Fibroblast of peridontal ligament (primary cell): ENCODE results near the gene NOL9.
"Not testable (repeated sequence)": the region's sequence is repeated elsewhere in the genome, so short reads cannot be mapped to it uniquely, and the experiment has no call there.

Source experiments
- DNase-seq: peaks from one replicate; pipeline ENCODE4 v3.0.0-alpha.2; 2010; ENCODE audit errors: extremely low read depth

NOL9 gene

DNA sequence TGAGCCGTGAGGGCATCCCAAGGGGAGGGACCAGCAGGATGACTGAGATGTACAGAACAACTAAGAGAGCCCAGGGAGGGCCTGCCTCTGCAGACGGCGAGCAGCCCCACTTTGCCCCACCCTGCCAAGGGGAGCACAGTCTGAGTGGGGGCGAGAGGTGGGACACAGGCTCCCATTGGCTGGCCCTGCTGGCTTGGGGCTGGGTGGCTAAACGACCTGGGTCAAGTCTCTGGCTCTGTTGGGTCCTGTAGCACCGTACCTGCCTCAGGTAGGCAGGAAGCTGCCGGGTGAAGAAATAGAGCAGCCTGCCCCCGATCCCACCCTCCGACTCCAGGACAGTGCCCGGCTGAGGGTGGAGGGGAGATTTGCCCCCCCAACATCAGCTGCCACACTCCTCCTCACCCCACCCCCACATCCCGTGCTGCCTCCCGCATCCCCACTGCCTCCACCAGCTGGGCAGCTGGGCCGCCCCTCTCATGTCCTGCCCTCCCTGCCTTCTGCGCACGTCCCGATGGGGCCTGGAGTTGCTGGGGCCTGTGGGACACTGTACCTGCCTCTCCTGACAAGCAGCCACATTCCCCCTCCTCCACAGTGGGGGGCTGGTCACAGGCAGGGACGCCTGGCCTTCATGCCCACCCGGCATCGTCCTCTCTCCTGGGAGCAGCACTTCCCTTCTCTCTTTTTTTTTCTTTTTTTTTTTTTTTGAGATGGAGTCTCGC is 50.3 kb downstream of the NOL9 start:
- DNase-seq = no peak

DNA sequence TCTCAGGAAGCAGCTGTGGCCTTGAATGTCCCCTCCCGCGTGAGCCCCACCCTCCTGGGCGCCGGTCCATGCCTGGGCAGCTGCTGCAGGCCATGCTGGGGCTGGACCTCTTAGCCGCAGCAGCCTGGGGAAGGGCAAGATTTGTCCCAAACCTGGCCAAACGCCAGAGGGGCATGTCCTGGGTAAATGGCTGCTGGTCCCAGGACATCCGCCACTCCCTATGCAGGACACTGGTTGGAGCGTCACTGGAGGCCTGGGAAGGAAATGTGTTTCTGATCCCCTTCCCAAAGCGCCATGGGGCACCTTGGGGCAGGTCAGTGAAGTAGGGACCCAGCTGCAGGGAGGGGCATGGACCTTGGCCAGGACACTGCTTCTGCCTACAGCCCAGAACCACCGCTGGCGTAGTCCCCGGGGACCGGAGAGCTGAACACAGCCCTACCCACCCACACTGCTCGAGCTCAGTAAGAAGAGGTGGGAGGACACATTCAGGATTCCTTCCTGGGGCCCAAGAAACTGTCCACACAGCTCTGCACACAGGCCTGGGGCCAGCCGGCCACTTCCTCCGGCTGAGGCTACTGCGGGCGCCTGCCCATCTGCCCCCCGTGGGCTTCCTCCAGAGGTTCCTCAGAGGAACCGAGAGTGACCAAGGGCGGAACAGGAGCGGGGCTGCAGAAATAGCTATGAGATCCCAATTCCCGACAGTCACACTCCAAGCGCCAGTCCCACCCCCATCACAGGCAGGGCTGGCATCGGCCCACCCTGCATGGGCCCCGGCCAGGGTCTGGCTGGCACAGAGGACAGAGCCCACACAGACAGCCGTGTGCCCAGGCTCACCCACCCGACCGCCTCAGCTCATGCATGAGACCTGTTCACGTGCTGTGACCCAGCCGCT is 52.1 kb downstream of the NOL9 start:
- peak; percentile 24 for DNase-seq

DNA sequence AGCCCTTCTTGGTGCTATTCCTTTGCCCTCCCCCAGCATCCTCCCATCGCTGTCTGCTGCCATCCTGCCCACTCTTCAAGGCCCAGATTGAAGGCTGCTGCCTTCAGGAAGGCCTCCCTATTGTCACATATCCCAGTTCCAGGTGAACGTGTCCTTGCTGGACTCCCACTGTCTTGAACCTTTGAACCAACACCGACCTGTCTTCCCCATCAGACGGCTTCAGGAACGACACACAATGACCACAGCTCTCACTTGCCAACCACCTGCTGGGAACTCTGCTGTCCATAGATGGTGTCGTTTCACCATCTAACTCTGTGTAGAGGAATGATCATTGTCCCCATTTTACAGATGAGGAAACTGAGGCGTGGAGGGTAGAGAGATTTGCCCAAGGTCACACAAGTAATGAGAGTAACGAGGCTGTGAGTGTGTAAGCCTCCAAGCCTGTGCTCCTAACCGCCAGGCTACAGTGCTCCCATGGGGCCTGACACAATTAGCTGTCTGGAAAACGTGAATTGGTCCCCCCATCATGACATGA is 53.0 kb downstream of the NOL9 start:
- no peak for DNase-seq

DNA sequence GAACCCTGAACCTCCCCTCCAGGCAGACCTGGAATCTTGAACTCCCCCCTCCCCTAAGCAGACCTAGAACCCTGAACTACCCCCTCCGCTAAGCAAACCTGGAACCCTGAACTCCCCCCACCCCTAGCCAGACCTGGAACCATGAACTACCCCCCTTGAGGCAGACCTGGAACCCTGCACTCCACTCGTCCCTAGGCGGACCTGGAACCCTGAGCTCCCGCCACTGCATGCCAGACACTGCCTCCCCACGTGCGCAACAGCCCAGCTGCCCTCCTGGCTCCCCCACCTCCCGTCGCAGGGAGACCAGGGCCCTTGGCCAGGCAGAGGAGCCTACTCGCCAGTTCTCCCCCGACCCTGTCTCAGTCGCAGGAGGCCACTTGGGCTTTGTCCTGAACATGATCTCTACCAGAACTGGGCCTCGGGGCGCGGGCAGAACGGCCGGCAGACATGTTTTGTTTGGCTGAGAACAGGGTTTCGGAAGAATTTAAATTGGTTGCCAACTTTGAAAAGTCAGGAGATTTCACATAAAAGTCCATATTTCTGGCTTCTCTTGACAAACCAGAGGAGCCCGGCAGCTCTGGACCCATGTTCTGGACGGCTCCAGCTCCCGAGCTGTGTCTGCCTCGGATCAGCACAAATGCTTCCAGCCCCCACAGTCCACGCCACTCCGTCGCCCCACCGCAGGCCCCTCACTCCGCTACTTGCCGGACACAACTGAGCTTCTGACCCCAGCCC is 53.6 kb downstream of the NOL9 start:
- DNase-seq = peak; percentile 24

DNA sequence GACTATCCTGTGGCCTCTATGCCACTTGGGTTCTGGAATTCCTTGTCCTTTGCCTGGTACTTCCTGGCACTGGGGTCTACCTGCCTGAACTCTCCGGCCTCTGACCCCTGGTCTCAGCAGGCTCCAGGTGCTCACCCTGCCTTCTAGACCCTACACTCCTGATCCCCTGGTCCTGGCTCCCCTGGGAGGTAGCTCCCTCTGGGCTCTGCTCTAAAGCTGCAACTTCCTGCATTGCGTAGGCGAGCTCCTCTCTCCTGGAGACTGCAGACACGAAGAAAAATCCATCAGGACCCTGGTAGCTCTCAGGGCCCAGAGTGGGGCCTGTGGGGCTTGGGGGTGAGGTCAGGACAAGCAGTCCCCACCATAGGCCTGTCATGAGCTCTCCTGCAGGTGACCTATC is 55.0 kb downstream of the NOL9 start:
- no peak for DNase-seq

DNA sequence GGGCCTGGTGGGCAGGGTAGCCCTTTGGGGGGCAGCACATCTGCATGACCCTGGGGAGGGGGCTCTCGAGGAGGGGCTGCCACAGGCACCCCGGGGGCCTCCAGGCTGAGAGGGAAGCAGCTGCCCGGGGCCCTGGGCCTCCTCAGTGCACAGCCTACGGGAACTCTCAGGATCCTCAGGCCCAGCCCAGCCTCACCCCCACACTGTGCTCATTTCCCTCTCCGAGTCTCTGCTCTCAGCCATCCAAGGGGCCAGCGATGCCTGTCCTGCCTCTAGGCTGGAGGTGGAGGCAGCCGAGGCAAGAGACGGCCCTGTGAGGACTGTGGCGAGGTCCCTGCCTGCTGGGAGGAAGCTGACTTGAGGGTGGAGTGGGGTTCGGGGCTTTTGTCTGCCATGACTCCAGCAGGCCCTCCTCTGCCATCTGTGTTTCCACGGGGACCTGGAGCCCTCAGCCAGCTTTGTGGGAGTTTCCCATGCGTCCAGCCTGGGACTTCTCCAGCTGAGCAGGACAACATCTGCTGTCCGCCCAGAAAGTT is 55.7 kb downstream of the NOL9 start:
- DNase-seq = no peak

DNA sequence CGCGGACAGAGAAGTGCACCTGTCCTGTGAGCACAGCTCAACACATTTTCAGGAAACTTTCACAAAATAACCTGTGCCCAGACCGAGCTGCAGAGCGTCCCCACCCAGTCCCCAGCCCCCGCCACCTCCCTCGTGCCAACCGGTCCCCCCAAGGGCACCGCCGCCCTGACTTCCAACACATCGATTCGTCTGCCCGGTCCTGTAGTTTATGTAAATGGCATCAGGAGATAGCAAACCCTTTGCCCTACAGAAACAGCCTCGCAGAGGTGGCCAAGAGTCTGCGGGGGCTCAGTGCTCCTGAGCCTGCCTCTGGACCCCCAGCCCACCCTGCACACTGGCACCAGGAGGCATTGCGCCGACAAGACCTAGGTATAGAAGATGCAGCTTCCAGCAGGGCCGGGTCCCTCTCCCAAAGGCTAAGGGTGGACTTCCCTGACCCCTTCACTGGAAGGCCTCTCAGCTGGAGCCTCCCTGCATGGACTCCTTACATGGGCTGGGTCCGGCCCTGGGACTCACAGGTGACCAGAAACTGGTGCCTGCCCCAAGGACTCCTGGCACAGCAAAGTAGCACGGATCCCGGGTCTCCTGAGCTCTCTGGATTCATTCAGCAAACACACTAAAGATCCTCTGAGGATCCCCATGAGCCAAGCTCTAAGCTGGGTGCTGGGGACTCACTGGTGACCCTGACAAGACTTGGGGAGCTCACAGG is 56.3 kb downstream of the NOL9 start:
- no peak for DNase-seq

DNA sequence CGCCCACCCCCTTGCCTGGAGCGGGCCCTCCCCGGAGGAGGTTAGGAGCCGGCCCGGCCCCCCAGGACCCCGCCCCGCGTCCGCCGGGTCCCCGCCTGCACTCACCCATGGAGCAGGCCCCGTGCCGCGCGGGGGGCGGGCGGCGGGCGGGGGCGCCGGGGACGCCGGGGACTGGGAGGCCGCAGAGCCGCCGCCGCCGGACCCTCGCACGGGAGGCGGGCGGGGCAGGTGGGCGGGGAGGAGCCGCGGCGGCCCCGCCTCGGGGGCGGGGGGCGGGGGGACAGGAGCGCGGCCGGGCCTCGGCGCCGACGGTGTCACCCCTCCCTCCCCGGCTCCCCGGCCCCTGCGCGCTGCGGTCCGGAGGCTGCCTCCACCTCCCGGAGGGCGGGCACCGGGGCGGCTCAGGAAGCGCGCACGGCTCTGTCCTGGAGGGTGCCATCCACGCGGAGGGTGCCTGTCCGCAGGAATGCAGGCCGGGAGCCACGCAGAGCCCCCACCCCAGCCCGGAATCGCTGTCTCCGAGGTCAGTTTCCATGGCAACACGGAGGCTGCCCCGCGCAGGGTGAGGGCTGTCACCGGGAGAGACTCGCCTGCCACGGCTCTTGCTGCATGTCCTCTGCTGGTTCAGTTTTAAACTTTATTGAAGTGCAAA is 57.0 kb downstream of the NOL9 start:
- DNase-seq = no peak

DNA sequence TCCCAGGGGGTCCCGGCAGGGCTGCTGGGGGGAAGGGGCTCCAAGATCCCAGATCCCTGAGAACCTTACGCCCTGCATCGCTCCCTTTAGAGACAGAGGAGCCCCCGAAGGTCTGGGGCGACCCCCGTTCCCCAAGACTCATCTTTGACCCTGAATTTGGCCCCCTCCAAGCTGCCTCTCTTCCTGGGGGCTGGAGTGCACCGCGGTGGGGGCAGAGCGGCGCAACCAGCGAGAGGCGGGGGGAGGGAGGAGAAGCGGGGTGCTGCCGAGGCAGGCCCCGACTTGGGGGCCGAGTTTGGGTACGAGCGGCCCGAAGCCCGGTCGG is 57.5 kb downstream of the NOL9 start:
- DNase-seq = no peak

DNA sequence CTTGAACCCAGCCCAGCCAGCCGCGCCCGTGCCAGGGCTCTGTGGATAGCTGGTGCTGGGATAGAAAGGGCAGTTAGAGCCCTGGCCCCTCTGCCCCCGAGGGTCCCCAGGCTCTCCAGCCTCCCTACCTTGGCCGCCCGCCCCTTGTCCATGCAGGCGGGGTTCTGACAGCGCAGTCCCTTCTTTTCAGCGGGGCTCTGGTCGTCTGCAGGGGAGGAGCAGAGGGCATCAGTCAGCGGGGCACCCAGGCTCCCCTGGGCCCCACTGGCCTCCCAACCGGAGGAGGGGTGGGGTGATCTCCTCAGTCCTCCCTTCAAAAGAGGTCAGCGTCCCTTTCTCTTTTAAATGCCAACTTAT is 58.0 kb downstream of the NOL9 start:
- DNase-seq = no peak

DNA sequence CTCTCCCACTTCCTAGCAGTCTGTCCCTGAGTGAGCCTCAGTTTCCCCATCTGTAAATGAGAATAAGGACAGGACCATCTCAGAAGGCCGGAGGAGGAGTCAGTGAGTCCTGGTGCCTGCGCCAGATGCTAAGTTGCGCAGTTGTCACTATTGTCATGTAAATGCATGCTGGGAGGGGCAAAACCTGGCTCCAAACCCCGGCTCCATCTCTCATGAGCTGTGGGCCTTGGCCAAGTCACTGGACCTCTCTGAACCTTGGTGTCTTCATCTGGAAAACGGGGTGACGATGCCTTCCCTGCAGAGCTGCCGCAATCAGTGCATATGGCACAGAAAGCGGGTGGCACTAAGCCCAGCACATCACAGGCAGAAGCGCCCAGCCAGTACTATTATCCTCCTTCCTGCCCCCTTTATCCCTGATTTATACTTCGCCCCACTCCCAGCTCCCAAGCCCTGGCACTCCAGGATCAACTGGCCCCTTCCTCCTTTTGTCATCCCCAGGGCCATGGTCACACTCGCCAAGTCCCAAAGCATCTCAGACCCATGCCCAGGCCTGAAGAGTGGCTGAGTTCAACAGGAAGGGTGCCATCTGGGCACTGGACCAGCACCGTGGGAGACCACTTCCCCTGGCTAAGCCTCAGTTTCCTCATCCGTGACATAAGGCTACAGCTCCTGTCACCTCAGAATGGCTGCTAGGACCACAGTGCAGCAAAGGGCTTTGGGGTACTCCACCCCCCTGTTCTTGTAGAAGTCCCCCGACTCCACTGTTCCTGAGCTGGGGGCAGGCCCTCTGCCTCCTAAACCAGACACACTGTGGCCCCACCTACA is 58.6 kb downstream of the NOL9 start:
- DNase-seq = no peak

DNA sequence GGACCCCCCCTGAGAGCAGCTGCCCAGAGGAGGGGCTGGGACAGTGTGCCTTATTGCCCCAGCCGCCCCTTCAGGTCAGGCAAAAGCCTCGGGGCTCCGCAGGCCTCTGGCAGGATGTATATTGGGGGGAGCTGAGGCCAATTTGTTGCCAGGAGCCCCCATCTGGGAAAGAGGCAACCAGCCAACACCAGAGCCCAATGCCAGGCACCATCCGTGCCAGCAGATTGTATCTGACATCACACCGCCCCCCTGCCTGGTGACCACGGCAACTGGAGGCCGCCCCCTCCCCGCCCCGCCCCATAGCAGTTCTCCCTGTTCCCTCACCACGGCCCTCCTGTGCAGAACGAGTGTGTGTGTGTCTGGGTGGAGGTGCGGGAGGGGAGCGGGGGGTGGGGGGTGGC is 59.3 kb downstream of the NOL9 start:
- no peak for DNase-seq

DNA sequence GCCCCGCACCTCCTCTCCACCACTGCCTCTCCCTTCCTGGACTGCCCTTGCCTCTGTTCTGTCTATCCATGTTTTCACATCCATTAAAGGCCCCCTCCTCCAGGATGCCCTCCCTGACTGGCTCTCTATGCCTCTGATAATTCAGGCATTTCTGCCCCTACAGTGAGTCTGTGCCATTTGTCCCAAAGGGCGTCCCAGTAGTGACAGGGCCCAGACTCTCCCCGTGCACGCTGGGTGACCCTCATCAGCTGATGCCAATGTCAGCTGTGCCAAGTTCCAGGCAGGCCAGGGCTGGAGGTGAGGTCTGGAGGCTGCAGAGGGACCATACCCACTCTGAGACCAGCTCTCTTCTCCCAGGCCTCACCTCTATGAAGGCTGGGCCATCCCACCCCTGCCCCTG is 59.7 kb downstream of the NOL9 start:
- no peak for DNase-seq

DNA sequence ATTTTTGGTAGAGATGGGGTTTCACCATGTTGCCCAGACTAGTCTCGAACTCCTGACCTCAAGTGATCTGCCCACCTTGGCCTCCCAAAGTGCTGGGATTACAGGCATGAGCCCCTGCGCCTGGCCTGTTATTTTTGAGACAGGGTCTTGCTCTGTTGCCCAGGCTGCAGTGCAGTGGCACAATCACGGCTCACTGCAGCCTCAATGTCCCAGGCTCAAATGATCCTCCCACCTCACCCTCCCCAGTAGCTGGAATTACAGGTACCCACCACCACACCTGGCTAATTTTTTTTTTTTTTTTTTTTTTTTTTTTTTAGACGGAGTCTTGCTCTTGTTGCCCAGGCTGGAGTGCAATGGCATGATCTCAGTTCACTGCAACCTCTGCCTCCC is 60.5 kb downstream of the NOL9 start:
- not testable (repeated sequence) for DNase-seq

DNA sequence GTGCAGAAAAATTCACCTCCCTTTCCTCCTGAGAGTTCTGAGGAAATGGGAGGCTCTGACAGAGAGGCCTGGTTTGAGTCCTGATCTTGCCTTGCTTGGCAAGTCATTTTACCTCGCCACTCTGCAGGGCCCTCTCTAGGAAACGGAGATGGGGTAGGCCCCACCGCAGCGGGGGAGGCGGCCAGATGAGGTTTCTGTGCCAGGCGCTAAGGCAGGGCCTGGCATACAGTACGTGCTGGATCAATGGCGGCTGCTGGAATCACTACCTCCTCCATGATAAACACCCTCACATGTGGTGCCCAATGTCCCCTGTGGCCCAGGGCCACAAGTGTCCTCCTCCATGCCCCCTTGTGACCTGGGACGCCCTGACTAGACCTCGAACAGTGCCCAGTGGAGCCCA is 62.3 kb downstream of the NOL9 start:
- no peak for DNase-seq

DNA sequence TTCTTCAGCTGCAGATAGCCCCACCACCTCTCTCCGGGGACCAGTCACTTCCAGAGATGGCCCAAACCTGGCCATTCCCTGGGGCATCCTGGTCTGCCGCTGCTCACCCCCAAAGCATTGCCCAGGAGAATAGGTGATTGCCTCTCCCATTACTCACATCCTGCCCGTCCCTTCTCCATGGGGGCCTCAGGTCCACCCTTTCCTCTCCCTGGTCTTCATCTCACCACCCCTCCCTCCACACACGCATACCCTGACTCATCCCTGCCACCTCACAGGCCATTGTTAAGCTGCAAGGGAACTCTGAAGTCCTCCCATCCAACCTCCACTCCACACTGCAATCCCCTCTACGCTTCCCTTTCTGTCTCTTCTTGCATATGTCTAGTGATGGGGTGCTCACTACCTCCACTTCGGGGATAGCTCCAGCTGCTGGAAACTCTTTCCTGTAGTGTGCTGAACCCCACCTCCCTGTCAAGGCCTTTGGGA is 62.8 kb downstream of the NOL9 start, which contains the start of gene PLEKHG5:
Gene PLEKHG5 (minus strand): TSS at position 188 of the 483 bp plus-strand sequence. CDS start 14,096 bp downstream, outside the sequence.
- peak; percentile 39 for DNase-seq

DNA sequence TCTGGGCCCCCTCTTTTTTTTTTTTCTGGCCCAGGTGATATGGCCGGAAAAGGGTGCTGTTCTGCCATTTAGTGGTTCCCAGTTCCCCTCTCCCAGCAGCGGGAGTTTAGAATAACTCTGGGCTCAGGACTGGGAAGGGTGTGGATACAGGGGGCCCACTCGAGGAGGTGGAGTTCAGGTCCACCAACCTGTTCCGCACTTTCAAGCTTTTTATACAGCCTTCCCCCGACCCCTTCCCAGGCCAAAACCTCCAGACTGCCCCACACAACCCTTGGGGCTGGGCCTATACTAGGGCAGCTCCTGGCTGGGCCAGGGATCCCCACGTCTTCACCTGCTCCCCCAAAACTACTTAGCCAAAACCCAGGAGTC is 63.2 kb downstream of the NOL9 start:
- DNase-seq = no peak

DNA sequence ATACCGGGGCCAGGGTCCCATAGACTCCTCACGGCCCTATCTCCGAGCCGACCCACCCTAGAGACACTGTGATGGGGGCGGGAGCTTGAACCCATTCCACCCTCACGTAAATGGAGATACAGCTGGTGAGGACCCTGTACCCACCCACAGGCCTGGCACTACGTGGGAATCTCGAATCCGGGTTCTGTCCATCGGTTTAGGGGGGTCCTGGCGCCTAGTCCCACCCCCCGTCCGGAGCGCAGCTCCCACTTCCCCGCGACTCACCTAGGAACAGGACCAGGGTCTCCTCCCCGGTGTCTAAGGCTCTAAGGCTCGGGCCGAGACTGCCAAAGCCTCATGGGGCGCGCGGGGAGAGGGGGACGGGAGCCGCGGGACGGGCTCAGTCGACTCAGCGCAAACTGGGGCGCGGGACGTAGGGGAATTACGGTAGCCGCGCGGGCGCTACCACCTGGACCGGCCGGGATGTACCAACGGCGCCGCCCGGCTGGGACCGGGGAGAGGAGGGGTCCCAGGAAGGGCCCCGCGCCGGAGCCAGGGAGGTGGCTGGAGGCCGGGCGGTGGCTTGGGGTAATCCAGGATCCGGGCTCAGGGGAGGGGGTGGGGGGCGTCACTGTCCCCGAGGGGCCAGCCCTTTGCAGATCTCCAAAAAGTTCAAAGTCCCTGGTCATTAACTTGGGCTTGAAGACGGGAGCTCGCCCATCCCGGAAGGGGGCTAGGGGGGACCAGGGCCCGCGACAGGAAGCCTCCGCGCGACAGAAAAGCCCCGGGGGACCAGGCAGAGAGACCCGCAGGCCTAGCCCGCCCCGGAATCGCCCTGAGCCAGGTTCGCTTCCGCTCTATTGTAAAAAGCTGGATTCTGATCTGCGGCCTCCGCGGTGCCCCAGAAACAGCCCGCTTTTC is 63.9 kb downstream of the NOL9 start:
- peak; percentile 54 for DNase-seq

DNA sequence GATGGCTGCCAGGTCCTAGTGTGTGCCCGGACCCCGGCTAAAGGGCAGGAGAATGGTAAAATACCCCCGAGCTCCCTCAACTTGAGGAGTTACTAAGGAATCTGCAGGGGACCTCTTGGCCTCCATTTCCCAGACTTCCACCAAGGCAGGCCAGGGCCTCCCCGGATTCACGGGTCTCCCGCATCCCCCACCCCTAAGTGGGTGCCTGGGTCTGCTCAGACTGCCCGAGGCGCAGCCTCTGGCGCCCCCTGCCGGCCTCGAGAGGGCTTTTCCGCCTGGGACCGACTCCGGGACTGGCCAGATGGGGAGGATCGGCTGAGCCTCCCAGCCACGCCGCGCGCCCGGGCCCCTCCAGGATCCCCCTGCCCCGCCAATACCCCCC is 64.5 kb downstream of the NOL9 start:
- peak; percentile 62 for DNase-seq
